Measurements from ENCODE around the gene TMEM14B.
"Not testable (repeated sequence)": the region's sequence is repeated elsewhere in the genome, so short reads cannot be mapped to it uniquely, and the experiment has no call there.

The TMEM14B gene

DNA sequence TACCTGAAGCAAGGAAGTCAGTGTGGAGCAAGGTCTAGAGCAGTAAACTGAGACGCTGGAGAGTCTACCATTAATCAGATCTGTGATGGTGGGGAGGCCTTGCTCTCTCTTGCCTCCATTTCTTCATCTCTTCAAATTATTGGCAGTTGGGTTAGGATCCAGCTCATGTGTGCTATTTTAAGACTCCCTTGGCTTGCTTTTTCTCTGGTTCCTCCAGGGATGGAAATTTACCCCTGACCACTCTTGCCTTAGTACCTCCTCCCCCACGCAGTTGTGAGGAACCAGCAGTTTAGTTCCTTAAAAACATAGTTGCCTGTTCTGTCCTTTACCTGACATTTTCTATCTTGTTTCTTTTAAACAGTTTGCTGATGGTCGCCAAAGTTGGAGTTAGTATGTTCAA lies 17.4 kb upstream of the TMEM14B start:
- no peaks in the 10 kb centered on the region for H3K27me3 Mint-ChIP-seq
- intact Hi-C loops (cut with micrococcal nuclease) = no loop called here
- H3K4me3 Mint-ChIP-seq = no peak overlapping the region
- H3K4me1 Mint-ChIP-seq (ENCODE audit: low read depth) = peaks cover 42% of the 10 kb centered on the region
- no peak overlapping the region for H3K27ac Mint-ChIP-seq
- H3K9me3 Mint-ChIP-seq = peaks cover 8% of the 10 kb centered on the region
- peaks cover 68% of the 10 kb centered on the region for H3K36me3 Mint-ChIP-seq (ENCODE audit: low read depth)

- Mint-ChIP-seq H3K36me3 (ENCODE audit: low read depth) (peaks cover 50% of the 10 kb centered on the region), H3K4me3 (no peak overlapping the region), H3K4me1 (ENCODE audit: low read depth) (peaks cover 16% of the 10 kb centered on the region), H3K27me3 (no peaks in the 10 kb centered on the region), H3K9me3 (peaks cover 8% of the 10 kb centered on the region), H3K27ac (no peak overlapping the region)
- intact Hi-C loops (cut with micrococcal nuclease) = no loop called here
Observed at GRCh38 chr6:10733151-10733715, 14.4 kb upstream of the TMEM14B start.

DNA sequence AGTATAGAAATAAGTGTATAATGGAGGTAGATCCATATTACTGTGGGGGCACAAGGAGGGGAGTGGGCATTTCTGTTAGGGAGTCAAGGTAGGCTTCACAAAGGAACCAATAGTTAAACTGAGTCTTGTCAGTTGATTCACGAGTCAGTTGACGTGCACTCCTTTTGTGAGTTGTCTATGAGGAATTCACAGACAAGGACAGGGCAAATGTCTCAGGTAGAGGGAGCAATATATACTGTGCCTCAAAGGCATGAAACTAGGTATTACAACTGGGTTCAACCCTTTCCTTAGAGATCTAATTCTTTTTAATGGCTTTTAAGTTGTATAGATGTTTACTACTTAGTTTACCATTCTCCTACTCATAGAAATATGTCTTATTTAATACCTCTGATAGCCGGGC lies 13.7 kb upstream of the TMEM14B start:
- Mint-ChIP-seq H3K27me3 (no peaks in the 10 kb centered on the region), H3K4me3 (no peak overlapping the region), H3K9me3 (peaks cover 8% of the 10 kb centered on the region), H3K36me3 (ENCODE audit: low read depth) (peaks cover 44% of the 10 kb centered on the region), H3K4me1 (ENCODE audit: low read depth) (peaks cover 13% of the 10 kb centered on the region), H3K27ac (no peak overlapping the region)
- intact Hi-C loops (cut with micrococcal nuclease) = no loop called here

DNA sequence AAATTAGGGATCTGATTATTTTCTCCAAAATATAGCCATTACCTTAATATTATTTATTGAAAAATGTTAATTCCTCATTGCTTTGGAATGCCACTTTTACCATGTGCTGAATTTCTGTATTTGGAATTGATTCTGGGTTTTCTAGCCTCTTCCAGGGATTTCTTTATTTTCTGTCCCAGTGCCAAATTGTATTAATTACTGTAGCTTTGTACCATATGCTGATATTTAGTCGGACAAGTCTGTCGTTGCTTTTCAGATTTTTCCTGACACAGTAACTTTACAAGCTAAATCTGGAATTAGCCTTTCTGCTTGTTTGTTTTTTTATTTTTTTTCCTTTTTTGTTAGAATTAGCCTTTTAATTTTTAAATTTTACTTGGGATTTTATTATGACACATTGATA lies 10.9 kb upstream of the TMEM14B start:
- intact Hi-C loops (cut with micrococcal nuclease) = no loop called here
- Mint-ChIP-seq H3K4me3 (no peak overlapping the region), H3K27me3 (no peaks in the 10 kb centered on the region)

DNA sequence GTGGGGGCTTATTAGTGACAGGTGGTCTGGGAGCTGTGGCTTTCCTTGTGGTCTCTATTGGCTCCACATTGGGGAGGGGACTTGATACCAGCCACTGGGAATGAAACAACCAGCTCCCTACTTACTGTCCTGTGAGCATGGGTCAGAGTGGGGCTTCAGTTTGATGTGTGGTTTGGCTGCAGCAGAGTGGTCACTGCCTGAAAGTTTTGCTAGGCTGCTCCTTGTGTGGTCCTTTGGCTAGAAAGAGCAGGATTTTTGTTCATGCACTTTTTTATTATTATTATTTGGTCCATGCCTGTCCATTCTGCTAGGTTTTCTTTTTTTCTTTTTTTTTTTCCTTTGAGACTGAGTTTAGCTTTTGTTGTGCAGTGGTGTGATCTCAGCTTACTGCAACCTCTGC lies 7.5 kb upstream of the TMEM14B start:
- Mint-ChIP-seq H3K27ac (no peak overlapping the region), H3K9me3 (no peaks in the 10 kb centered on the region), H3K36me3 (ENCODE audit: low read depth) (no peaks in the 10 kb centered on the region), H3K4me3 (no peak overlapping the region), H3K4me1 (ENCODE audit: low read depth) (no peaks in the 10 kb centered on the region), H3K27me3 (no peaks in the 10 kb centered on the region)
- intact Hi-C loops (cut with micrococcal nuclease) = no loop called here

More for the DNA sequence above, 10.9 kb upstream of the TMEM14B start:
- Mint-ChIP-seq H3K4me1 (ENCODE audit: low read depth) (no peaks in the 10 kb centered on the region), H3K36me3 (ENCODE audit: low read depth) (peaks cover 18% of the 10 kb centered on the region), H3K9me3 (peaks cover 8% of the 10 kb centered on the region), H3K27ac (no peak overlapping the region)

GRCh38 chr6:10741643-10742042 lies 6.0 kb upstream of the TMEM14B start:
- H3K27me3 Mint-ChIP-seq; H3K27ac Mint-ChIP-seq; intact Hi-C loops (cut with micrococcal nuclease); H3K9me3 Mint-ChIP-seq; H3K4me1 Mint-ChIP-seq (ENCODE audit: low read depth); H3K4me3 Mint-ChIP-seq; H3K36me3 Mint-ChIP-seq (ENCODE audit: low read depth): not testable (repeated sequence)

DNA sequence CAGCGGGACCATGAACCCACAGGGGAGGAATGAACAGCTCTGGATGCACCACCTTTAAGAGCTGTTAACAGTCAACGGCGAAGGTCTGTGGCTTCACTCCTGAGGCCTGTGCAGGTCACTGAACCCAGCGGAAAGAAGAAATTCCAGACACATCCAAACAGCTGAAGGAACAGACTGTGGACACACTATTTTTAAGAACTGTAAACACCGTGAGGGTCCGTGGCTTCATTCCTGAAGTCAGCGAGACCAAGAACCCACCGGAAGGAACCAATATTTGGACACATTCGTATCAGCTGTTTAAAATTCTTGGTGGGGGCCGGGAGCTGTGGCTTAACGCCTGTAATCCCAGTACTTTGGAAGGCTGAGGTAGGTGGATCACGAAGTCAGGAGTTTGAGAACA lies 5.4 kb upstream of the TMEM14B start:
- Mint-ChIP-seq H3K4me1 (ENCODE audit: low read depth) (peaks cover 8% of the 10 kb centered on the region), H3K4me3 (no peak overlapping the region), H3K9me3 (no peaks in the 10 kb centered on the region), H3K36me3 (ENCODE audit: low read depth) (no peaks in the 10 kb centered on the region), H3K27me3 (no peaks in the 10 kb centered on the region), H3K27ac (no peak overlapping the region)
- intact Hi-C loops (cut with micrococcal nuclease) = no loop called here

DNA sequence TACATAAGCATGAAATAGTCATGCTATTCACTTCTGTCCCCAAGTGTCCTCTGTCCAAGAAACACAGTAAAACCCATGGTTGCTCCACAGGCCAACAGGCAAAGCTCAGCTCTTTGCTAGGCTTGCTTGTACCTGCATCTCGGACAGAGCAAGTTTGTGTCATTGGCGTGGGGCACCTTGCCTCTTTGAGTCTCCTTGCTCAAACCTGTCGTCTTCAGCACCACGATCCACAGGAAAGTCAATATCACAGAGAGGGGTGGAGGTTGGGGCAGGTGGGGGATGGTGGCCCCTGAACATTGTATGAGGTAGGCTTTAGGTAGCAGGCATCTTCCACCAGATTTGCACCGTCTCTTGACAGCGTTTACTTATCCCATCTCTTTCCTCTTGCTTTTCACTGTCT lies 4.1 kb upstream of the TMEM14B start:
- no peaks in the 10 kb centered on the region for H3K27me3 Mint-ChIP-seq
- intact Hi-C loops (cut with micrococcal nuclease) = no loop called here
- peaks cover 12% of the 10 kb centered on the region for H3K4me1 Mint-ChIP-seq (ENCODE audit: low read depth)
- H3K36me3 Mint-ChIP-seq (ENCODE audit: low read depth) = peaks cover 7% of the 10 kb centered on the region
- no peak overlapping the region for H3K27ac Mint-ChIP-seq
- H3K4me3 Mint-ChIP-seq = no peak overlapping the region
- no peaks in the 10 kb centered on the region for H3K9me3 Mint-ChIP-seq

DNA sequence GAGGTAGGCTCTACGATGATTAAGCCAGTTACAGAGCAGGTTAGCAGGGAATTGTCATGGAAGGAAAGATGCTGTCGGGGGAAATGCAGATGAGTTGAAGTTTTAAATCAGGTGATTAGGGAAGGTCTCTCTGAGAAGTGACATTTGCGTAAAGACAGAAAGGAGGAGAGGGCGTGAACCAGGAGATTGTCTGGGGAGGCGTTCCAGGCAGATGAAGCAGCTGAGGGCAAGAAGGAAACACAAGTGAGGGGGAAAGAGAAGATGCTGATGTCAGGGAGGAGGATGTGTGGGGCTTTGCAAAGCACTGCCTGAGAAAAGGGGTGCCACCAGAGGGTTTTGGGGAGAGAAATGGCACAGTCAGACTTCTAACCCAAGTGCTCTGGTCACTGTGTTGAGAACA lies 2.5 kb upstream of the TMEM14B start:
- H3K4me3 Mint-ChIP-seq = no peak overlapping the region
- H3K9me3 Mint-ChIP-seq = no peaks in the 10 kb centered on the region
- peaks cover 24% of the 10 kb centered on the region for H3K4me1 Mint-ChIP-seq (ENCODE audit: low read depth)
- intact Hi-C loops (cut with micrococcal nuclease) = no loop called here
- peaks cover 15% of the 10 kb centered on the region for H3K36me3 Mint-ChIP-seq (ENCODE audit: low read depth)
- no peak overlapping the region for H3K27ac Mint-ChIP-seq
- no peaks in the 10 kb centered on the region for H3K27me3 Mint-ChIP-seq

DNA sequence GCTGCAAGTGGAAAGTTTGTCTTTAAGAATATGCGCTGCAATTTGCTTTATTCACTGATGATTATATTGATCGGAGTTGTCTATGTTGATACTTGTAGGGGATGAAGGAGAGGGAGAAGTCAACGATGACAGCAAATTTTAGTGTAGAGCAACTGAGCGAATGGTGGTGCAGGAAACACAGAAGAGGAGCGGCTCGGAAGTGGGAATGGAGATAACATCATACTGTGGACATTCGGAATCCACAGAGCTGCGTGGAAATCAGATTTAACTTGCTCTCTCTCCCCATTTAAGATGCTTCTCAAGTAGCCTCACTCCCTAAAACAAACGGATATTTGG lies 722 bp upstream of the TMEM14B start:
- peaks cover 34% of the 10 kb centered on the region for H3K4me1 Mint-ChIP-seq (ENCODE audit: low read depth)
- peak overlapping the region; percentile 87 for H3K4me3 Mint-ChIP-seq
- intact Hi-C loops (cut with micrococcal nuclease) = loop anchor here (1.0 kb wide), 2 partner anchors 24 to 53 kb away; partner anchors contain the start of genes C6orf52, PAK1IP1 and TMEM14C
- no peaks in the 10 kb centered on the region for H3K9me3 Mint-ChIP-seq
- H3K27me3 Mint-ChIP-seq = no peaks in the 10 kb centered on the region
- peaks cover 33% of the 10 kb centered on the region for H3K36me3 Mint-ChIP-seq (ENCODE audit: low read depth)
- H3K27ac Mint-ChIP-seq = peak overlapping the region; percentile 92

DNA sequence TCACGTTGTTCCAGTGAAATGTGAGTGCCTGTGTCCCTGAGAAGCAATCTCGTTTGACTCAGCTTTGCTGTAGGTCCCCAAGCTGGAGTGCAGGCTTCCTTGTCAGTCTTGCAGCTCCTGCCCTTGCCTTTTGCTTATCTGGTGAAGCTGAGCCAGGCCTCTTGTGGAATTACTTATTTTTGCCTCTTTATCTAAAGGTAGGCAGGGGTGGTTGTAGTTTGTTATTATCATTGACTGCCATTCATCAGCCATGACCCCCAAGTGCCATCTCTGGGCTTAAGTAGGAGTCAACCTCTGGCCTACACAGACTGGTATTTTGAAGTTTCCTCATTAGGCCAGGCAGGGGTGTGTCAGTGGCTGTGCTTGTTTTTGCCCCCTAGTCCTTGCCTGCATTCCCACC lies 2.1 kb downstream of the TMEM14B start:
- Mint-ChIP-seq H3K4me1 (ENCODE audit: low read depth) (peaks cover 41% of the 10 kb centered on the region), H3K4me3 (no peak overlapping the region), H3K9me3 (no peaks in the 10 kb centered on the region), H3K27ac (no peak overlapping the region), H3K27me3 (no peaks in the 10 kb centered on the region), H3K36me3 (ENCODE audit: low read depth) (peaks cover 61% of the 10 kb centered on the region)
- intact Hi-C loops (cut with micrococcal nuclease) = no loop called here

GRCh38 chr6:10750568-10750967 lies 3.0 kb downstream of the TMEM14B start:
- H3K4me1 Mint-ChIP-seq (ENCODE audit: low read depth) = peaks cover 41% of the 10 kb centered on the region
- H3K27ac Mint-ChIP-seq; H3K4me3 Mint-ChIP-seq; intact Hi-C loops (cut with micrococcal nuclease); H3K27me3 Mint-ChIP-seq; H3K9me3 Mint-ChIP-seq: not testable (repeated sequence)
- peaks cover 69% of the 10 kb centered on the region for H3K36me3 Mint-ChIP-seq (ENCODE audit: low read depth)

GRCh38 chr6:10751757-10752156 lies 4.2 kb downstream of the TMEM14B start:
- H3K4me3 Mint-ChIP-seq; H3K27ac Mint-ChIP-seq; intact Hi-C loops (cut with micrococcal nuclease); H3K9me3 Mint-ChIP-seq; H3K27me3 Mint-ChIP-seq: not testable (repeated sequence)
- peaks cover 81% of the 10 kb centered on the region for H3K36me3 Mint-ChIP-seq (ENCODE audit: low read depth)
- peaks cover 39% of the 10 kb centered on the region for H3K4me1 Mint-ChIP-seq (ENCODE audit: low read depth)

DNA sequence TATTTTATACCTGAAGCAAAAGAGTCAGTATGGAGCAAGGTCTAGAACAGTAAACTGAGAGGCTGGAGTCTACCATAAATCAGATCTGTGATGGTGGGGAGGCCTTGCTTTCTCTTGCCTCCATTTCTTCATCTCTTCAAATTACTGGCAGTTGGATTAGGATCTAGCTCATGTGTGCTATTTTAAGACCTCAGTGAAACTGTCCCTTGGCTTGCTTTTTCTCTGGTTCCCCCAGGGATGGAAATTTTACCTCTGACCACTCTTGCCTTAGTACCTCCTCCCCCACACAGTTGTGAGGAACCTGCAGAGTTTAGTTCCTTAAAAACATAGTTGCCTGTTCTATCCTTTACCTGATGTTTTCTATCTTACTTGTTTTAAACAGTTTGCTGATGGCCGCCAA lies 8.5 kb downstream of the TMEM14B start:
- Mint-ChIP-seq H3K9me3 (no peaks in the 10 kb centered on the region), H3K27me3 (no peaks in the 10 kb centered on the region), H3K4me1 (ENCODE audit: low read depth) (peaks cover 8% of the 10 kb centered on the region), H3K27ac (no peak overlapping the region), H3K4me3 (no peak overlapping the region), H3K36me3 (ENCODE audit: low read depth) (peaks cover 87% of the 10 kb centered on the region)
- intact Hi-C loops (cut with micrococcal nuclease) = no loop called here

DNA sequence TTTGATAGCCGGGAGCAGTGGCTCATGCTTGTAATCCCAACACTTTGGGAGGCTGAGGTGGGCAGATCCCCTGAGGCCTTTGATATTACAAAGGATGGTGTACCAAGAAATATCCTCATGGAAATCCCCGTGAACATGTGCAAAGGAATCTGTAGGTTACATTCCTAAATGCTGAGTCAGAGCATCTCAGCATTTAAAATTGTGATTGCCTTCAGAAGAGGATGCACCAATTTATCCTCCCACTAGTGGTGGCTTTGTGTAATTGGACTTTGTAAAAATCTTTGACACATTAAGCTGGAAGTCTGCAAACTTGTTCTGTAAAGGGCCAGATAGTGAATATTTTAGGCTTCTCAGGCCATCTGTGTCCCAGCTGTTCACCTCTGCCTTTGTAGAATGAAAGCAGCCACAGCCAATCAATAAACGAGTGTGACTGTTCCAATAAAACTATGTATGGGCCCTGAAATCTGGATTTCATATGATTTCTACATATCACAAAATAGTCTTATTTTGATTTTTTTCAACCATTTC lies 11.8 kb downstream of the TMEM14B start:
- H3K36me3 Mint-ChIP-seq (ENCODE audit: low read depth) = peaks cover 62% of the 10 kb centered on the region
- H3K27ac Mint-ChIP-seq = no peak overlapping the region
- no peaks in the 10 kb centered on the region for H3K4me1 Mint-ChIP-seq (ENCODE audit: low read depth)
- no peak overlapping the region for H3K4me3 Mint-ChIP-seq
- H3K9me3 Mint-ChIP-seq = no peaks in the 10 kb centered on the region
- no peaks in the 10 kb centered on the region for H3K27me3 Mint-ChIP-seq
- intact Hi-C loops (cut with micrococcal nuclease) = no loop called here
